Measurements from ENCODE around the gene BOLA3. TPM values are rescaled to one million over a fixed set of nuclear protein-coding genes. Genes with fewer than 3 reads are reported as not detected.
A peak's percentile ranks its signal among the peaks of the same experiment; 100 is the strongest.

BOLA3 gene, protein sequence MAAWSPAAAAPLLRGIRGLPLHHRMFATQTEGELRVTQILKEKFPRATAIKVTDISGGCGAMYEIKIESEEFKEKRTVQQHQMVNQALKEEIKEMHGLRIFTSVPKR
- 58.1 TPM for polyA plus RNA-seq (2012; ENCODE audit: insufficient read length, low read depth)

GRCh38 chr2:74147727-74148456 is at the start of gene BOLA3:
Gene BOLA3 (minus strand): TSS chr2:74147912. CDS start chr2:74147874, 38 bp downstream.
- TF ChIP-seq FOXP2 (optimal IDR thresholded peaks at IDR 0.05; ENCODE audit: borderline replicate concordance, extremely low read depth, extremely low read length, insufficient read depth) (peak; percentile 84), REST (IDR thresholded peaks at IDR 0.05; ENCODE audit: insufficient read depth in 1 of 2, low read depth in 2 of 2, low read length in 2 of 2) (peak in 1 of 2 experiments; percentile 46; a peak in 2 of 4 replicates), SIN3A (IDR thresholded peaks at IDR 0.05; ENCODE audit: borderline replicate concordance, insufficient read depth, low read length) (no peak), TAF1 (IDR thresholded peaks at IDR 0.05; ENCODE audit: borderline replicate concordance, insufficient read depth, low read length) (peak; percentile 90), POLR2AphosphoS5 (IDR thresholded peaks at IDR 0.05; ENCODE audit: low read depth, low read length) (peak; percentile 74)

GRCh38 chr2:74197049-74197448 is 49.3 kb upstream of the BOLA3 start:
- TF ChIP-seq REST (IDR thresholded peaks at IDR 0.05; ENCODE audit: insufficient read depth in 1 of 2, low read depth in 2 of 2, low read length in 2 of 2) (no peak), TAF1 (IDR thresholded peaks at IDR 0.05; ENCODE audit: borderline replicate concordance, insufficient read depth, low read length) (no peak), SIN3A (IDR thresholded peaks at IDR 0.05; ENCODE audit: borderline replicate concordance, insufficient read depth, low read length) (no peak), FOXP2 (optimal IDR thresholded peaks at IDR 0.05; ENCODE audit: borderline replicate concordance, extremely low read depth, extremely low read length, insufficient read depth) (no peak), POLR2AphosphoS5 (IDR thresholded peaks at IDR 0.05; ENCODE audit: low read depth, low read length) (no peak)

DNA sequence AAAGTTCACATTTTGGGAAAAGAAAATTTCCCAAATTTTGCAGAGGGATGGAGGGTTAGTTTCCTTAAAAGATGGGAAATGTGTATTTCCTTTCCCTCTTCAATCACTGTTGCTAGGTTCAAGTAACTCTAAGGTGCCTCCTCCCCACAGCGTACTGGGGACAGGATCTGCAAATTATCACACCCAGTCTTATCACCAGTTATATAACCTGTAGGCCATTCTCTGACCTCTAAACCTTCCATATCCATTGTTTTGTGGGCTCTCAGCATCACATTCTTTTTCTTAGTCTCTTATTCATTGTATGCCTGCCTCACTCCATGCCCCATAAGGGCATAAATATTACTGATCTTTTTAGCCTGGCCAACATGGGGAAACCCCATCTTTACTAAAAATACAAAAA is 47.1 kb upstream of the BOLA3 start:
- TF ChIP-seq FOXP2 (optimal IDR thresholded peaks at IDR 0.05; ENCODE audit: borderline replicate concordance, extremely low read depth, extremely low read length, insufficient read depth) (no peak), POLR2AphosphoS5 (IDR thresholded peaks at IDR 0.05; ENCODE audit: low read depth, low read length) (no peak), TAF1 (IDR thresholded peaks at IDR 0.05; ENCODE audit: borderline replicate concordance, insufficient read depth, low read length) (no peak), REST (IDR thresholded peaks at IDR 0.05; ENCODE audit: insufficient read depth in 1 of 2, low read depth in 2 of 2, low read length in 2 of 2) (no peak), SIN3A (IDR thresholded peaks at IDR 0.05; ENCODE audit: borderline replicate concordance, insufficient read depth, low read length) (no peak)

DNA sequence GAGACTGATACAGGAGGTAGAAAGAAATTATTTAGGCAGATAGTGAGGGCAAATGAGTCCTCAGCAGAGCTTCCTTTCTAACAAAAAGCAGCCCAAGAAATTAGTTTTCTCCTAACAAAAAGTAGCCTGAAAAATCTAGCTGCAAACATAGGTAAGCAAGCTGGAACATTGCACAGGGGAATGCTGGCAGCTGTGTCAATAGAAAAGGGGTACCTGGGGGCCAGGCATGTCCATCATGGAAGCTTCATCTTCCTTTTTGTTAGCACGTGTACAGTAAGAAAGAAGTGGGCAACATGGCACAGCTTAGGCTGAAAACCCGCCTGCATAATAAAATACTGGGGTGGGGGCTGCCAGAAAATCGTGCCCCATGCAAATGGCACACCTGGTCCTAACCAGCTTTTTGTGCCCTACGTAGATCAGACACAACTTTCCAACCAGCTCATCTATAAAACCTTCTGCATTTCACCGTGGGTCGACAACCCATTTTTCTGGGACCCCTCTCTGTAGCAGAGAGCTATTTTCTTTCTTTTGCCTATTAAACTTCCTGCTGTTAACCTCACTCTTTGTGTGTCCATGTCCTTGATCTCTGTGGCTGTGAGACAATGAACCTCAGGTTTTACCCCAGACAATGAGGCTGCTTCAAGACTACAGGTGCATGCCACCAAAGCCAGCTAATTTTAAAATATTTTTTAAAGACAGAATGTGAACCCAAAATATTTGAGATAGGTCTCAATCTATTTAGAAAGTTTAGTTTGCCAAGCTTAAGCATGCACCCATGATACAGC is 44.1 kb upstream of the BOLA3 start:
- TF ChIP-seq POLR2AphosphoS5 (IDR thresholded peaks at IDR 0.05; ENCODE audit: low read depth, low read length) (no peak), FOXP2 (optimal IDR thresholded peaks at IDR 0.05; ENCODE audit: borderline replicate concordance, extremely low read depth, extremely low read length, insufficient read depth) (no peak), REST (IDR thresholded peaks at IDR 0.05; ENCODE audit: insufficient read depth in 1 of 2, low read depth in 2 of 2, low read length in 2 of 2) (no peak), TAF1 (IDR thresholded peaks at IDR 0.05; ENCODE audit: borderline replicate concordance, insufficient read depth, low read length) (no peak), SIN3A (IDR thresholded peaks at IDR 0.05; ENCODE audit: borderline replicate concordance, insufficient read depth, low read length) (no peak)
